ENCODE measurements around the gene VCAN.

The VCAN gene

GRCh38 chr5:83516377-83516776 lies 44.8 kb downstream of the VCAN start:
- Histone ChIP-seq H3K4me1 (ENCODE audit: low read length) (no peaks in the 10 kb centered on the region), H3K4me3 (ENCODE audit: low read length) (no peak overlapping the region), H3F3A (ENCODE audit: insufficient read depth, low read length) (no peaks in the 10 kb centered on the region), H4K20me1 (ENCODE audit: insufficient read depth, low read length) (no peaks in the 10 kb centered on the region), H3K9ac (ENCODE audit: low read length) (no peak overlapping the region), H3K9me3 (replicated peaks; ENCODE audit: insufficient read depth, low read length) (no peaks in the 10 kb centered on the region), H3K27ac (ENCODE audit: low read length) (no peak overlapping the region), H3K4me2 (ENCODE audit: low read depth, low read length) (no peak overlapping the region), H3K79me2 (ENCODE audit: low read length) (no peaks in the 10 kb centered on the region), H3K9me2 (replicated peaks; ENCODE audit: insufficient read depth, low read length) (no peaks in the 10 kb centered on the region), H3K27me3 (replicated peaks; ENCODE audit: insufficient read depth, low read length) (no peaks in the 10 kb centered on the region), H3K36me3 (replicated peaks; ENCODE audit: insufficient read depth, low read length) (no peaks in the 10 kb centered on the region), H2AFZ (ENCODE audit: low read length) (no peak overlapping the region)
- TF ChIP-seq EZH2phosphoT487 (IDR thresholded peaks at IDR 0.05; ENCODE audit: low read length) (no peak), EZH2 (optimal IDR thresholded peaks at IDR 0.05; ENCODE audit: low read depth, low read length) (no peak)
- TF ChIP-seq, protein P1, sequence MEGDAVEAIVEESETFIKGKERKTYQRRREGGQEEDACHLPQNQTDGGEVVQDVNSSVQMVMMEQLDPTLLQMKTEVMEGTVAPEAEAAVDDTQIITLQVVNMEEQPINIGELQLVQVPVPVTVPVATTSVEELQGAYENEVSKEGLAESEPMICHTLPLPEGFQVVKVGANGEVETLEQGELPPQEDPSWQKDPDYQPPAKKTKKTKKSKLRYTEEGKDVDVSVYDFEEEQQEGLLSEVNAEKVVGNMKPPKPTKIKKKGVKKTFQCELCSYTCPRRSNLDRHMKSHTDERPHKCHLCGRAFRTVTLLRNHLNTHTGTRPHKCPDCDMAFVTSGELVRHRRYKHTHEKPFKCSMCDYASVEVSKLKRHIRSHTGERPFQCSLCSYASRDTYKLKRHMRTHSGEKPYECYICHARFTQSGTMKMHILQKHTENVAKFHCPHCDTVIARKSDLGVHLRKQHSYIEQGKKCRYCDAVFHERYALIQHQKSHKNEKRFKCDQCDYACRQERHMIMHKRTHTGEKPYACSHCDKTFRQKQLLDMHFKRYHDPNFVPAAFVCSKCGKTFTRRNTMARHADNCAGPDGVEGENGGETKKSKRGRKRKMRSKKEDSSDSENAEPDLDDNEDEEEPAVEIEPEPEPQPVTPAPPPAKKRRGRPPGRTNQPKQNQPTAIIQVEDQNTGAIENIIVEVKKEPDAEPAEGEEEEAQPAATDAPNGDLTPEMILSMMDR (IDR thresholded peaks at IDR 0.05; ENCODE audit: low read length) = no peak
- DNase-seq = no peak

- Histone ChIP-seq H3K36me3 (replicated peaks; ENCODE audit: insufficient read depth, low read length) (no peaks in the 10 kb centered on the region), H3K9me3 (replicated peaks; ENCODE audit: insufficient read depth, low read length) (no peaks in the 10 kb centered on the region), H3K4me1 (ENCODE audit: low read length) (no peaks in the 10 kb centered on the region), H3K9me2 (replicated peaks; ENCODE audit: insufficient read depth, low read length) (no peaks in the 10 kb centered on the region), H3K9ac (ENCODE audit: low read length) (no peak overlapping the region), H3K27ac (ENCODE audit: low read length) (no peak overlapping the region), H3K27me3 (replicated peaks; ENCODE audit: insufficient read depth, low read length) (no peaks in the 10 kb centered on the region), H2AFZ (ENCODE audit: low read length) (no peak overlapping the region), H4K20me1 (ENCODE audit: insufficient read depth, low read length) (no peaks in the 10 kb centered on the region), H3K4me3 (ENCODE audit: low read length) (no peak overlapping the region), H3K4me2 (ENCODE audit: low read depth, low read length) (no peak overlapping the region), H3F3A (ENCODE audit: insufficient read depth, low read length) (no peaks in the 10 kb centered on the region), H3K79me2 (ENCODE audit: low read length) (no peaks in the 10 kb centered on the region)
- TF ChIP-seq, protein P1 (IDR thresholded peaks at IDR 0.05; ENCODE audit: low read length) = no peak
- DNase-seq = no peak
Measured at GRCh38 chr5:83517072-83517687, 45.6 kb downstream of the VCAN start.

DNA sequence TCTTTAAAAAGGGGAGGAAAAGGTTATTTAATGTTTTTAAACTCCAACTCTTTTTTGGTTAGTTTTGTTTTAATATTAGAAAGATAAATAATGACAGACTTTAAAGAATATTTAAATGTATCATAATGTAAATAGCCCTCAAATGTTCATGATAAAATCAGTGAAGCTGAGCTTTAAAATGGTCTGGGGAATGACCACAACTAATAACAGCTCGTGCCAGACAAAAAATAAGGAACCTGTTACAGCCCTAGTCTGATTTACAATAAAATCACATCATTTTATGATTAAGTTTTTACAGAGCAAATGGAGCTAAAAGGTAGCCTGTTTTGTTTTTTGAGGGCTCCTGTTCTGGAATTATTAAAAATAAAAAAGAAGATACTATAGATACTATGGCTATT lies 46.1 kb downstream of the VCAN start:
- H2AFZ ChIP-seq (ENCODE audit: low read length) = no peak overlapping the region
- no peaks in the 10 kb centered on the region for H3K27me3 ChIP-seq (replicated peaks; ENCODE audit: insufficient read depth, low read length)
- H3K4me3 ChIP-seq (ENCODE audit: low read length) = no peak overlapping the region
- H3K27ac ChIP-seq (ENCODE audit: low read length) = no peak overlapping the region
- no peaks in the 10 kb centered on the region for H3K9me2 ChIP-seq (replicated peaks; ENCODE audit: insufficient read depth, low read length)
- no peaks in the 10 kb centered on the region for H3F3A ChIP-seq (ENCODE audit: insufficient read depth, low read length)
- H3K79me2 ChIP-seq (ENCODE audit: low read length) = no peaks in the 10 kb centered on the region
- TF ChIP-seq EZH2 (optimal IDR thresholded peaks at IDR 0.05; ENCODE audit: low read depth, low read length) (no peak), EZH2phosphoT487 (IDR thresholded peaks at IDR 0.05; ENCODE audit: low read length) (no peak)
- TF ChIP-seq, protein P1 (IDR thresholded peaks at IDR 0.05; ENCODE audit: low read length) = no peak
- no peaks in the 10 kb centered on the region for H4K20me1 ChIP-seq (ENCODE audit: insufficient read depth, low read length)
- no peaks in the 10 kb centered on the region for H3K4me1 ChIP-seq (ENCODE audit: low read length)
- no peaks in the 10 kb centered on the region for H3K9me3 ChIP-seq (replicated peaks; ENCODE audit: insufficient read depth, low read length)
- no peak for DNase-seq
- no peak overlapping the region for H3K9ac ChIP-seq (ENCODE audit: low read length)
- no peak overlapping the region for H3K4me2 ChIP-seq (ENCODE audit: low read depth, low read length)
- H3K36me3 ChIP-seq (replicated peaks; ENCODE audit: insufficient read depth, low read length) = no peaks in the 10 kb centered on the region

Data from MM.1S (cell line).